HG03196 (cell line): ENCODE measurements around the gene IMPA2.

Experiments
- ATAC-seq: cut with Tn5 transposase; IDR thresholded peaks from one replicate; pipeline ENCODE4 v1.9.1; 2021; ENCODE audit not compliant: unreplicated experiment

Gene IMPA2

GRCh38 chr18:12046046-12046750 lies 64.9 kb downstream of the IMPA2 start:
- ATAC-seq, result no peak

GRCh38 chr18:12046751-12047335 lies 65.5 kb downstream of the IMPA2 start:
- no peak for ATAC-seq

GRCh38 chr18:12048010-12048826 lies 66.9 kb downstream of the IMPA2 start:
- ATAC-seq, result no peak

GRCh38 chr18:12048827-12049175 lies 67.5 kb downstream of the IMPA2 start:
- ATAC-seq, result no peak

GRCh38 chr18:12049978-12050811 lies 68.9 kb downstream of the IMPA2 start:
- peak; percentile 82 for ATAC-seq

- no peak for ATAC-seq
Observed at GRCh38 chr18:12052866-12053265, 71.6 kb downstream of the IMPA2 start.

- ATAC-seq, result no peak
Observed at GRCh38 chr18:12053289-12053688, 72.0 kb downstream of the IMPA2 start.

- no peak for ATAC-seq
Observed at GRCh38 chr18:12056034-12056883, 75.0 kb downstream of the IMPA2 start.

GRCh38 chr18:12056884-12057402 lies 75.6 kb downstream of the IMPA2 start:
- no peak for ATAC-seq

- no peak for ATAC-seq
Observed at GRCh38 chr18:12057419-12058039, 76.2 kb downstream of the IMPA2 start.

- ATAC-seq, result no peak
Observed at GRCh38 chr18:12059334-12060181, 78.3 kb downstream of the IMPA2 start.

GRCh38 chr18:12060182-12060870 lies 79.0 kb downstream of the IMPA2 start:
- ATAC-seq, result no peak

GRCh38 chr18:12061685-12062084 lies 80.4 kb downstream of the IMPA2 start:
- no peak for ATAC-seq

- ATAC-seq, result no peak
Observed at GRCh38 chr18:12062974-12063373, 81.7 kb downstream of the IMPA2 start.

GRCh38 chr18:12064086-12064763 lies 82.9 kb downstream of the IMPA2 start:
- no peak for ATAC-seq

- no peak for ATAC-seq
Observed at GRCh38 chr18:12065397-12065796, 84.1 kb downstream of the IMPA2 start.

GRCh38 chr18:12066910-12067511 lies 85.7 kb downstream of the IMPA2 start:
- ATAC-seq, result no peak
